GM11168 (cell line): Measurements from ENCODE around the gene ENGASE.

ENCODE experiments used
- in situ Hi-C: fragments of 300-500 bp; cut with MboI; formaldehyde crosslinking; loops from one replicate; pipeline ENCODE4 v1.12.0; 2022; ENCODE audit warnings: low sequenced_read_pairs; ENCODE audit not compliant: unreplicated experiment

The ENGASE gene

GRCh38 chr17:79130536-79131273 is 56.1 kb downstream of the ENGASE start:
- in situ Hi-C loops, result no loop called here

- in situ Hi-C loops, result no loop called here
Observed at GRCh38 chr17:79131274-79131635, 56.6 kb downstream of the ENGASE start.

- in situ Hi-C loops, result no loop called here
Observed at GRCh38 chr17:79131701-79132100, 57.1 kb downstream of the ENGASE start.

DNA sequence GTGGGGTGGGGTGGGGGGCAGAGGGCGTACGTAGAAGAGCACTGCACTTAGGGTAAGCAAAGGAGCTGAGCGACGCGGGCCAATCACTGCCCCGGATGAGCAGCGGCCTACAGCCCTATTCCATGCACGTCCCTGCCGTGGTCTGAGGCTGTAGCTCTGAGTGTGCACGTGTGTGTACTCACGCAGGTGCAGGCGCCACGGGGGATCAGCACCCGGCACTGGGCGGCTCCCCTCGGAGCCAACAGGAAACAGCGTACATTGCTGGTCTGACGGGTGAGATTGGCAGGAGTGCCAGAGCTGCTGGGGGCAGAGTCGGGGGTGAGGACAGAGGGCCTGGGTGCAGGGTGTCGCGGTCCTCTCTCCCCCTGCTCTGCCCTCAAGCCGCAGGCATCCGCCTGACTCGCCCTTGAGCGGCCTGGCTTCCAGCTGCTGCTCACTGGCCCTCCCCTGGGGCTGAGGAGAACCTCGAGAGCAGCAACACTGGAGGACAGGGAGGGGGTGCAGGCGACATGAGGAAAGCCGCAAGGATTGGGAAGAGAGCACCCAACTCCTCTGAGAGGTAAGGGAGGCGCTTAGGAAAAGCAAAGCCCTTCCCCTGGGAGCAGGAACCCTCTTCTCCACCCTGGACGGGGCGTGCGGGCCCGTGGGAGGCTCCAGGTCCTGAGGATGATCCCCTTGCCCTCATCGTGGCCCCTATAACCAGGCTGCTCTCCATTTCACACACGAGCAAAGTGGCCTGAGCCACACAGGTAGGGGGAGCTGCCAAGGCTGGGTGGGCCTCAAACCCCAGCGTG is 57.8 kb downstream of the ENGASE start:
- in situ Hi-C loops, result no loop called here

DNA sequence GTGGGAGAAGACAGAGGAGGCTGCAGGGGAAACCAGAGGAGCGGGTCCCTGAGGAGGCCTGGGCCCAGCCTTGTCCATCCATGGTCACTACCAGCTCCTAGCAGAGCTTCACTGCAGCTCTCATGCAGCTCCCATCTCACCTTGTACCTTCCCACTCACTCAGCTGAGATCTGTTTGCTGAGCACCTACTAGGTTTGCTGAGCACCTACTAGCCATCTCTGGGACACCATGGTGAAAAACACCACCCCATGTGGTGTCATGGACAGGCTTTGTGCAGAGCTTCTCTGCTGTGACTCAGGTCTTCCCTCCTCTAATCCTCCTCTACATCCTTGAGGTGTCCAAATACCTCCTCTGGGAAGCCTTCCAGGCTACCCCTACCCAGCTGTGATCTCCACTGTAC is 58.6 kb downstream of the ENGASE start:
- in situ Hi-C loops, result no loop called here

DNA sequence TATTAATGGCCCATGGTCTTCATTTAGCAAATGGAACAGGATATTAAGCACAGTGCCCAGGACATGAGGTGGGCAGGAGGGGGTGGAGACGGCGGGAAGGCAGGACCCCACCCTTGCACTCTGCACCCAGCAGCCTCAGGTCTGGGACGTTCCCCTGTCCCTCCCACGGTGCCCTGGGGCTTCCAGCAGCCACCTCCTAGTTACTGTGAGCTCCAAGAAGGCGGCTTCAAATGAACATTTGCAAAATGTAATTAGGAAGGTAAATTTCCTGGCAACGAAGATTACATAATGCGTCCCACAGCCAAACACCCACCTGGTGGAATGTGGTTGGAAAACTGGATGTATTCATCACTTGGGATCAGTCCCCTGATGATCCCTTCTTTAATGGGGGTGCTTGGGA is 59.4 kb downstream of the ENGASE start:
- in situ Hi-C loops, result no loop called here

DNA sequence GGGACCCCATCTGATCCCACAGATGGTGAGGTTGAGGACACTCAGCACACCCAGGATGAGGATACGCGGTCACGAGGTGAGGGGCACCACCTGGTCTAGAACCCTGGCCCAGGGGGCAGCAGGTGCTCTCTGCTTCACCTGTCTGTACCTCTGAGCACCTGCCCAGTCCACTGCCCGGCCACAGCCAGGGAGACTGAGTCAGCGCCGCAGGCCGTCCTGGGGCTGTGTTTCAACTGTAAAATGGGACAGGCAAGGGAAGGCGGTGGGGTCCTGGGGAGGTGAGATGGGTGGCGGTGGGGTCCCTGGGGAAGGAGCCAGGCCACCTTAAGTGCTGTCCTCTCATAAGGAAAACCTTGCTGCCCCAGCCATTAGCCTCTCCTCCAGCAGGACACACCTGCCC is 60.4 kb downstream of the ENGASE start:
- in situ Hi-C loops, result no loop called here

GRCh38 chr17:79135628-79136405 is 61.2 kb downstream of the ENGASE start:
- in situ Hi-C loops, result no loop called here
